ENCODE measurements around the gene MAFG. TPM values are rescaled to one million over a fixed set of nuclear protein-coding genes. Genes with fewer than 3 reads are reported as not detected.

MAFG gene
- total RNA-seq, 1 experiment from 2014 or later: 10.1 TPM

- DNase-seq (ENCODE audit: low read depth): no peak
These were observed 17.3 kb downstream of the MAFG start for GRCh38 chr17:81909966-81910839.

- DNase-seq (ENCODE audit: low read depth): no peak
These were observed 18.3 kb downstream of the MAFG start for GRCh38 chr17:81909231-81909630.

DNA sequence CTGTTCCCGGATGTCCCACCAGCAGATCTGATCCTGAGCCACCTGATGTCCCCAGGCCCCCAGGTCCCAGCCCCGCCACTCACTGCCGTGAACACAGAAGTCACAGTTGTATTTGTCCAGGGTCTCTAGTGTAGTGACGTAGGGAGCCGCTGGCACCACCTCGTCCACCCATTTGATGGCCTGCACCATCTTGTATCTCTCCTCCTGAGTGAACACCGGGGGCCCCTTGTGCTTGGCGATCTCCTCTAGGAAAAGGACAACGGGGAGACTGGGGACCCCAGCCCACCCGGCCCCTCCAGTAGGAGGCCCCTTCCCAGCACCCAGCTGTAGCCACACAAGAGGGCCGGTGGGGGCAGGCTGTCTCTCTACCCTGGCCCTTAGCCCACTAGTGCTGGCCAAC lies 18.7 kb downstream of the MAFG start:
- no peak for DNase-seq (ENCODE audit: low read depth)

DNA sequence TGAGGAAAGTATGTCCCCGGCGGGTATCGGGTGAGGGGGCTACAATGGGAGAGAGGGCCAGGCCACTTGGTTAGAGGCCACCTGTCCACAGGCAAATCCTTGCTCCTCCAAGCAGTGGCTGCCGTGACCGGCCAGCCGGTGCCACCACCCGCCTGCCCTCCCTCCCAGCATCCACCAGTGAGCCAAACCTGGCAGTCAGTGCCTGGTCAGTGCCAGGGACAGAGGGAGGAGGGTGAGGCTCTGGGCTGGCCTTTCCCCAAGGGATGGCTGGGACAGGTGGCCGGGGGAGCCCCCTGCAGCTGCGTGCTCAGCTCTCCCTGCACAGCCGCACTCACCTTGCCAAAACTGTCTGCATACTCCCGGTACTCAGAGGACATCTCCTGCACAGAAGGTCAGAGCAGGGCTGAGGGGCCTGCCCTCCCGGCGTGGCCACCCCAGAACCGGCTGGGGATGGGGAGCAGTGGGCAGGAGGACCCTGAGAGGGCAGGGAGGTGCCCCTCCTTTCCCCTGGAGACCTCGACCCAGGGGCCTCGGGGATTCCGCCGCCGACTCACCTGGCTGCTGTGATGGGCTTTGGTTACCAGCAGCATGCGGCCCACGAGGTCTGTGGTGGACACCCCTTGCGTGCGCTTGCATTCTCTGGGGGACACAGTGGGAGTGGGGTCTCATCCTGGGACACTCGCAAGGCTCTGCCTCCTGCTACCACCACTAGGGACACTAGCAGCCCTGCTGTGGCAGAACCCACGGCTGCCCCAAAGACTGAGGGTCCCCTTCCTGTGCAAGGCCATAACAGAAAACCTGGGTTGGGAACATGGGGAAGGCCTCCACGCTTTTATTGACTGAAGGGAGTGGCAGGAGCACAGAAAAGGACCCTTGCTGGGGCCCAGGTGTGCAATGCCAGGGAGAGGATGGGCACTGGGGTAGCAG lies 20.1 kb downstream of the MAFG start:
- DNase-seq (ENCODE audit: low read depth): no peak

DNA sequence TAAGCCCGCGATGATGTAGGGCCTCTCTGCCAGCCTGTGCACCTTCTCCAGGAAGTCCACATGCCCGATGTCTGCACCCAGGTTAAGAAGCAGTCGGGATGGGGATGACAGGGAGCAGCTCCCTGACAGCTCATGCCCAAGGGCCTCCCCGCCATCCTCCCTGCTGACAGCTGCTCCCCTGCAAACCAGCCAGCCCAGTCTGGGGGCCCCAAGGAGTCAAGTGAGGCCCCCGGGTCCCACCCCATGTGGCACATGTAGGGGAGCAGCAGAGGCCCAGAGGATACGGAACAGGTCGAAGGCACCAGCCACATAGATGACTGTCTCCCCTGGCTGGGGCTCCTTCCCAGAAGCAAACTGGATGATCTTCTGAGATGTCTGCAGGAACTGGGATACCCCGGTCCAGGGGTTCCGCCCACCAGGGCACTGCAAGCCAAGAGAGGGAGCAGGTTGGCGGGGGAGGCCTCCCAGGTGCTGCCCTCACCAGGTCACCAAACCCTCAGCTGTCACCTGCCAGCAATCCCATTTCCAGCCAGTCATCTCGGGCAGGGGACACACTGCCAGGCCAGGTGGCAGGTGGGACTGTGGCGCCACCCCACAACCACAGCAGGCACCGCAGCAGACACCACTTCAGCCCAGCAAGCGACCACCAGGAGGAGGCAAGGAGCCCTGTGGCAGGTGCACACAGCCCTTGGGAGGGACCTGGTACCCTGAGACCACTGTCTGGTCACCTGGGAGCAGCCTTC lies 20.9 kb downstream of the MAFG start:
- no peak for DNase-seq (ENCODE audit: low read depth)

- no peak for DNase-seq (ENCODE audit: low read depth)
These were observed 21.5 kb downstream of the MAFG start for GRCh38 chr17:81905993-81906392.

GRCh38 chr17:81905424-81905875 lies 22.1 kb downstream of the MAFG start:
- DNase-seq (ENCODE audit: low read depth): no peak

- DNase-seq (ENCODE audit: low read depth): no peak
These were observed 22.7 kb downstream of the MAFG start for GRCh38 chr17:81904600-81905423.

GRCh38 chr17:81903896-81904599 lies 23.5 kb downstream of the MAFG start:
- DNase-seq (ENCODE audit: low read depth): no peak

DNA sequence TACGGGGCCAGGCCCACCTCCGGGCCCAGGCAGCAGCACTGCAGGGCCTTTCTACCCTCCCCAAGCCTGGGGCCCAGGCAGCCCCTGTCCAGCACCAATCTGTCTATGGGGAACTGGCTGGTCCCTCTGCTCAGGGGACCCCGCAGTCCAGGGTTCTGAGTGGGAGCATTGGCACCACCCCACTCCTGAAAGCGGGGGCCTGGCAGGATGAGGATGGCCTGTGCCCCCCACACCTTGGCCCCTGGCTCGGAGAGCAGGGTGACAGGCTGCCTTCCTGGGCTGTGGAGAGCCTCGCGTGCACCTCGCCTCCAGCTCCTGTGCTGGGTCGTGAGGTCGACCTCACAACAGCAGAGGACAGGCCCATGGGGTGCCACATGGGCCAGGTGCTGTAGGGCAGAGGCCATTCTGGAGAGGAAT lies 24.1 kb downstream of the MAFG start:
- DNase-seq (ENCODE audit: low read depth): no peak

DNA sequence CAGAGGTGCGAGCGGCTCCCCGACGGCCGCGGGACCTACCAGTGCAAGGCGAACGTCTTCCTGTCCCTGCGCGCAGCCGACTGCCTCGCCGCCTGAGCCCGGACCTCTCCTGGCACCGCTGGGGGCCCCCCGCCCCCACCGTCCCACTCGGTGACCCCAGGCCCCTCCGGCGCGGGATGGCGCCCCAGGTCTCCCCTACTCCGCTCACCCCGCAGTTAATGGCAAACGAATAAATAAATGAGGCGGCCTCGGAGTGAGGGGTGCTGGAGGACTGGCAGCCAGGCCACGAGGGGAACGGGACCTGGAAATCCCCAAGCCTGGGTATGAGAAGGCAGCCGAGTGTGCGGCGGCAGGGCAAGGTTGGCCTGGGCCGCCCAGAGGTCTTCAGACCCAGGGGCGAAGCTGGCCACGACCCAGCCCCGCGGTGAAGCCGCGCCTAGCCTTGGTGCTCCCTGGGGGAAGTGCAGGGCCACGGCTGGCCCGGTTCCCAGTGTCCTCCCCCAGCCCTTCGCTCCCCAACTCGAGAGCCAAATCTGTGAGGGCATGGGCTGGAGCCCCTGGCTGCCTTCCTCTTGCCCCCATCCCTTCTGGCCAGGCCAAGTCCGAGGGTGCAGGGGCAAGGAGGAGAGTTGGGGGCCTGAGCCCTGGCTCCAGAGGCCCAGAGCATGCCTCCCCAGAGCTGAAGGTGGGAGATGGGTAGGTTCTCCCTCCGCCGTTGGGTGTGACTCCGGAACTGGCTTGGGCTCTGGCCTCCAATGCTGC lies 24.7 kb downstream of the MAFG start:
- DNase-seq (ENCODE audit: low read depth): no peak

DNA sequence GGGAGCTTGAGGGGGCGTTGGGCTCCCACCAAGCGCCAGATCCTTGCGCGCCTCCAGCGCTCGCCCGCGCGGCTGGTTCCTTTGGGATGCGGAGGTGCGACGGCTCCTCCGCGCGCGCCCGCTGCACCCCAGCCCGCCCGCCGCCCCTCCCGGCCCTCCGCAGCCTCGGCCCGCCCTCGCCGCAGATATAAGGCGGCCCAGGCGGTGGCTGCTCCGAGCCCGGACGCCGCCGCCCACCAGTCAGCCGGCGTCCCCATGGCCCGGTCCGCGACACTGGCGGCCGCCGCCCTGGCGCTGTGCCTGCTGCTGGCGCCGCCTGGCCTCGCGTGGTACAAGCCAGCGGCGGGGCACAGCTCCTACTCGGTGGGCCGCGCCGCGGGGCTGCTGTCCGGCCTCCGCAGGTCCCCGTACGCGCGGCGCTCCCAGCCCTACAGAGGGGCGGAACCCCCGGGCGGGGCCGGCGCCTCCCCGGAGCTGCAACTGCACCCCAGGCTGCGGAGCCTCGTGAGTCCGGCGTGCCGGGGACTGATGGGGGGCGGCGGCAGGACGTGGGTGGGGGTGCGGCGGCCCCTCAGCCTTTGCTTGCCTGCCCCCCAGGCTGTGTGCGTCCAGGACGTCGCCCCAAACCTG lies 25.4 kb downstream of the MAFG start, which contains the start of gene NPB:
TSS of gene NPB (plus strand) at position 216 of the 630 bp plus-strand sequence. CDS start at position 256, 40 bp downstream.
- no peak for DNase-seq (ENCODE audit: low read depth)

DNA sequence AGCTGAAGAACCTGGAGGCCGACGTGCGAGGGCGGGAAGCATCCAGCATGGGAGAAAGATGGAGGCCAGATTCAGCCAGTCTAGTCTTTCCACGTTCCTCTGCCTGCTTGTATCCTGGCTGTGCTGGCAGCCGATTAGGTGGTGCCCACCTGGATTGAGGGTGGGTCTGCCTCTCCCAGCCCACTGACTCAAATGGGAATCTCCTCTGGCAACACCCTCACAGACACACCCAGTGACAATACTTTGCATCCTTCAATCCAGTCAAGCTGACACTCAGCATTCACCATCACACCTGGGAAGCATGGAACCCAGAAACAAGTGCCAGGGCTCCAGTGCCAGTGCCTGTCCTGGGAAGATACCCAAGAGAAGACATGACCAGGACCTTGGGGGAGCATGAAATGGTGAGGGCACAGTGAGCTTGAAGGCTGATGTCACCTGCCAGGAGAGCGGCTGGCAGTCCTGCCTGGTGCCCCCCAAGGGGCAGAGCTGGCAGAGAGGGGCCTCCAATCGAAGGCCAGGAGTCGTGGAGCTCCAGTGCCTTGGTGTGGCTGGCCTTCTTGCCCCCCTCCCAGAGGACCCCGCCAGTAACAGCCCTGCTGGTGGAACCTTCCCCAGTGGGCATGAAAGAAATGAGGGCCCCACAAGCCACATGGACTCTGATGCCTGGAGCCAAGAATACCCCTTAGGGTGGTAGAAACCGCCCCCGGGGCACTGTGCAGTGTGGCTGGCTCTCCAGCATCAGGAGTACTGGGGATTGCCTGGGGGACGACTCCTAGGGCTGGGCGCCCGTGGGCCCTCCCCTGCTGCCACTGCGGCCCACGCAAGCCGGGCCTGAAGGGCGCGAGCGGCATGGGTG lies 26.1 kb downstream of the MAFG start:
- no peak for DNase-seq (ENCODE audit: low read depth)

GRCh38 chr17:81900181-81900820 lies 27.2 kb downstream of the MAFG start:
- no peak for DNase-seq (ENCODE audit: low read depth)

DNA sequence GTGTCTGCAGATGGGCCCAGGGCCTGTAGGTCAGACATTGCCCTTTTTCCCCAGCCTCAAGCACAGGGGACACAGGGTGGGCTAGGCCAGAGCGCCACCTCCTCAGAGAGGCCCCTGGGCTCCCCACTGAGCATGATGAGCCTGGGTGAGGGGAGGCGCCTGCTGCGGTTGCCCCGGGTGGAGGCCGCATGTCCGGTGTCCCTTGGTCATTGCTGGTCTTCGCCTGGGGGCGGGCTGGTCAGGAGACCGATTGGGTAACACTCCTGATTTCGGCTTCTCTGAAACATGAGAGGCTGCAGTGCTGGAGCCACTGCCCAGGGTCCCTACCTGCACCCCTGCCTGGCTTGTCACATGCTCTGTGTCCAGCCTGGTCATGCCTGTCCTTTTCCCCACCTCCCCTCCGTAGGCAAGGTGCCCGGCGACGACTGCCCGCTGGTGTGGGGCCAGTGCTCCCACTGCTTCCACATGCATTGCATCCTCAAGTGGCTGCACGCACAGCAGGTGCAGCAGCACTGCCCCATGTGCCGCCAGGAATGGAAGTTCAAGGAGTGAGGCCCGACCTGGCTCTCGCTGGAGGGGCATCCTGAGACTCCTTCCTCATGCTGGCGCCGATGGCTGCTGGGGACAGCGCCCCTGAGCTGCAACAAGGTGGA lies 27.9 kb downstream of the MAFG start:
- no peak for DNase-seq (ENCODE audit: low read depth)

GRCh38 chr17:81898885-81899284 lies 28.6 kb downstream of the MAFG start:
- no peak for DNase-seq (ENCODE audit: low read depth)
